HCT116 (cell line): Measurements from ENCODE around the gene DAGLA. TPM values are rescaled to one million over a fixed set of nuclear protein-coding genes. Genes with fewer than 3 reads are reported as not detected.

Source experiments
- ATAC-seq: fragments of 200-7000 bp; cut with Tn5 transposase; 2 replicates; pipeline ENCODE4 v1.9.1; 2020; ENCODE audit warnings: mild to moderate bottlenecking, moderate library complexity
- BruUV-seq: library from RNA; stranded (reverse); fragments of 400-500 nt; replicated peaks from 2 replicates; lab custom pipeline; 2021; lab: Mats Ljungman, UMichigan
- CTCF ChIA-PET: fragments of 300-600 bp; sonication (Branson Sonifier 250); formaldehyde crosslinking; loops from one replicate; lab custom pipeline; 2021; ENCODE audit warnings: antibody characterized with exemption; lab: Charles Lee
- POLR2A ChIA-PET: fragments of 300-600, 350-600 bp; sonication (Branson Sonifier 250); formaldehyde crosslinking; loops from one replicate; lab custom pipeline; 2021; ENCODE audit warnings: antibody characterized with exemption; lab: Charles Lee
- RAD21 ChIA-PET, 2 experiments: fragments of 300-600 bp; sonication (Branson Sonifier 250); formaldehyde crosslinking; loops; one replicate each; lab custom pipeline; 2023; ENCODE audit warnings: low total read pairs in 2 of 2; ENCODE audit not compliant: uncharacterized antibody in 2 of 2, unreplicated experiment in 2 of 2, low non-redundant PET in 1 of 2; lab: Charles Lee
- DNase-seq: peaks from one replicate; pipeline ENCODE4 v3.0.0-alpha.2; 2010; ENCODE audit warnings: low read depth, low spot score
- H2AFZ ChIP-seq: fragments of 200-600 bp; shearing (Covaris generic), sonication (generic); 2 replicates; pipeline ENCODE4 v1.6.1; 2017; ENCODE audit warnings: low read depth, mixed run types, mixed read lengths, antibody characterized with exemption, low read length; ENCODE audit not compliant: poor library complexity, severe bottlenecking
- H3K27ac ChIP-seq: 2 replicates; pipeline ENCODE4 v1.5.1; 2012; ENCODE audit warnings: low read depth, low read length
- H3K27me3 ChIP-seq: fragments of 200-600 bp; sonication (generic); 2 replicates; pipeline ENCODE4 v1.6.1; 2016; ENCODE audit warnings: mixed run types, low read length, mixed read lengths; ENCODE audit not compliant: insufficient read depth
- H3K36me3 ChIP-seq, 2 experiments: fragments of 200-500 bp in 1 of 2; fragments of 200-600 bp in 1 of 2; sonication (Bioruptor generic) in 1 of 2; sonication (generic) in 1 of 2; 2 replicates each; pipeline versions ENCODE4 v1.5.1 to v1.6.1; 2014 to 2016; ENCODE audit warnings: low read length in 2 of 2, inconsistent platforms in 1 of 2, mixed read lengths in 1 of 2, mixed run types in 1 of 2; ENCODE audit not compliant: insufficient read depth in 2 of 2, control insufficient read depth in 1 of 2
- H3K4me1 ChIP-seq, 2 experiments: fragments of 200-600 bp in 1 of 2; sonication (generic) in 1 of 2; 2 replicates each; pipeline versions ENCODE4 v1.5.1 to v1.6.1; 2012 to 2017; ENCODE audit warnings: low read length in 2 of 2, inconsistent platforms in 1 of 2, mild to moderate bottlenecking in 1 of 2, mixed read lengths in 1 of 2, mixed run types in 1 of 2, moderate library complexity in 1 of 2; ENCODE audit not compliant: insufficient read depth in 2 of 2, control insufficient read depth in 1 of 2
- H3K4me2 ChIP-seq: fragments of 200-600 bp; sonication (generic); 2 replicates; pipeline ENCODE4 v1.6.1; 2017; ENCODE audit warnings: mixed run types, low read length, mixed read lengths
- H3K4me3 ChIP-seq, 2 experiments: fragments of 200-600 bp in 1 of 2; sonication (generic) in 1 of 2; replicated peaks in 1 of 2; 2 replicates each; pipeline ENCODE4 v1.5.1; 2011 to 2016; ENCODE audit warnings: low read length in 2 of 2, control low read depth in 1 of 2, low read depth in 1 of 2, mild to moderate bottlenecking in 1 of 2, mixed read lengths in 1 of 2, mixed run types in 1 of 2
- H3K79me2 ChIP-seq: fragments of 200-600 bp; sonication (generic); 2 replicates; pipeline ENCODE4 v1.6.1; 2017; ENCODE audit warnings: mild to moderate bottlenecking, mixed run types, low read length, moderate library complexity, mixed read lengths; ENCODE audit not compliant: insufficient read depth
- H3K9ac ChIP-seq: fragments of 200-600 bp; sonication (generic); 2 replicates; pipeline ENCODE4 v1.6.1; 2016; ENCODE audit warnings: low read length, mixed read lengths
- H3K9me2 ChIP-seq: fragments of 200-600 bp; sonication (generic), shearing (Covaris generic); 2 replicates; pipeline ENCODE4 v1.6.1; 2017; ENCODE audit warnings: mixed run types, mild to moderate bottlenecking, moderate library complexity; ENCODE audit not compliant: insufficient read depth
- H3K9me3 ChIP-seq, 2 experiments: fragments of 200-500 bp in 1 of 2; fragments of 200-600 bp in 1 of 2; sonication (Bioruptor generic) in 1 of 2; sonication (generic) in 1 of 2; 2 replicates each; pipeline ENCODE4 v1.6.1; 2014 to 2017; ENCODE audit warnings: low read length in 2 of 2, mixed read lengths in 2 of 2, inconsistent platforms in 1 of 2, low read depth in 1 of 2, mild to moderate bottlenecking in 1 of 2, mixed run types in 1 of 2, moderate library complexity in 1 of 2; ENCODE audit not compliant: control insufficient read depth in 1 of 2, insufficient read depth in 1 of 2
- H4K20me1 ChIP-seq: fragments of 200-600 bp; sonication (generic), shearing (Covaris generic); 2 replicates; pipeline ENCODE4 v1.6.1; 2017; ENCODE audit warnings: mixed run types, mild to moderate bottlenecking, moderate library complexity; ENCODE audit not compliant: insufficient read depth
- CBX3 ChIP-seq: IDR thresholded peaks from 2 replicates; pipeline ENCODE4 v1.6.1; 2012; ENCODE audit warnings: low read depth
- ELF1 ChIP-seq: IDR thresholded peaks from 2 replicates; pipeline ENCODE4 v1.6.1; 2012; ENCODE audit warnings: low read depth, borderline replicate concordance
- FOSL1 ChIP-seq: IDR thresholded peaks from 2 replicates; pipeline ENCODE4 v1.6.1; 2012; ENCODE audit warnings: low read depth
- JUND ChIP-seq: IDR thresholded peaks from 2 replicates; pipeline ENCODE4 v1.6.1; 2012
- POLR2A ChIP-seq: IDR thresholded peaks from 2 replicates; pipeline ENCODE4 v1.7.0; 2011; ENCODE audit warnings: borderline replicate concordance; ENCODE audit not compliant: insufficient read depth, insufficient read length; ENCODE audit errors: extremely low read depth
- POLR2AphosphoS5 ChIP-seq: IDR thresholded peaks from 2 replicates; pipeline ENCODE4 v1.6.1; 2011; ENCODE audit warnings: mild to moderate bottlenecking, low read depth, low read length, moderate library complexity
- RAD21 ChIP-seq: IDR thresholded peaks from 2 replicates; pipeline ENCODE4 v1.6.1; 2012; ENCODE audit warnings: low read depth, mild to moderate bottlenecking
- TCF7L2 ChIP-seq: IDR thresholded peaks from 2 replicates; pipeline ENCODE4 v1.7.0; 2011; ENCODE audit warnings: borderline replicate concordance, inconsistent platforms; ENCODE audit not compliant: insufficient read depth, insufficient read length; ENCODE audit errors: extremely low read depth
- intact Hi-C: fragments of 100-400 bp; cut with micrococcal nuclease; formaldehyde crosslinking; loops from 2 replicates; pipeline ENCODE4 v1.10.0; 2022
- total RNA-seq: library from RNA; stranded (reverse); gene quantifications from one replicate; pipeline ENCODE4 v1.2.1, GENCODE V29; 2021; ENCODE audit not compliant: unreplicated experiment
- TF ChIP-seq, protein P1 (sequence below): IDR thresholded peaks from 2 replicates; pipeline ENCODE4 v1.6.1; 2011; ENCODE audit warnings: mild to moderate bottlenecking, low read length, moderate library complexity; ENCODE audit not compliant: insufficient replicate concordance; ENCODE audit errors: extremely low read depth

Gene DAGLA
- total RNA-seq, 1 experiment from 2014 or later, result 2.7 TPM

DNA sequence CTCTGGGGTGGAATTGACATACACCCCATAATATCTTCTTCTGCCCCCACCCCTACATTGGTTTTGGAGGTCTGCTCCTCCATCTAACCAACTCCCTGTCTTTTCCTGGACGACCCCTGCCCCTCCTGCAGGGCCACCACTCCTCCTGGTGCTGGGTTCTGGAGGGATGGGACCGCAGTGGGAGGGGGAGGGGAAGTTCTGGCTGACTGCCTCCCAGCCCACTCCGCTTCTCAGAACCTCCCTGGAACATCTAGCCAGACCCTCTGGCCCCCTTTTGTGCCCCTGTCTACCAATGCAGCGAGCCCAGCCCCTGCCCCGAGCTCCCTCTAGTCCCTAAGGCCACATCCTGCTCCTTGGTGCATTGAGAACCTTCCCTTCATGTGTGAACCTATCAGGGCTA is 73.5 kb downstream of the DAGLA start (continued):
- TF ChIP-seq, protein P1, sequence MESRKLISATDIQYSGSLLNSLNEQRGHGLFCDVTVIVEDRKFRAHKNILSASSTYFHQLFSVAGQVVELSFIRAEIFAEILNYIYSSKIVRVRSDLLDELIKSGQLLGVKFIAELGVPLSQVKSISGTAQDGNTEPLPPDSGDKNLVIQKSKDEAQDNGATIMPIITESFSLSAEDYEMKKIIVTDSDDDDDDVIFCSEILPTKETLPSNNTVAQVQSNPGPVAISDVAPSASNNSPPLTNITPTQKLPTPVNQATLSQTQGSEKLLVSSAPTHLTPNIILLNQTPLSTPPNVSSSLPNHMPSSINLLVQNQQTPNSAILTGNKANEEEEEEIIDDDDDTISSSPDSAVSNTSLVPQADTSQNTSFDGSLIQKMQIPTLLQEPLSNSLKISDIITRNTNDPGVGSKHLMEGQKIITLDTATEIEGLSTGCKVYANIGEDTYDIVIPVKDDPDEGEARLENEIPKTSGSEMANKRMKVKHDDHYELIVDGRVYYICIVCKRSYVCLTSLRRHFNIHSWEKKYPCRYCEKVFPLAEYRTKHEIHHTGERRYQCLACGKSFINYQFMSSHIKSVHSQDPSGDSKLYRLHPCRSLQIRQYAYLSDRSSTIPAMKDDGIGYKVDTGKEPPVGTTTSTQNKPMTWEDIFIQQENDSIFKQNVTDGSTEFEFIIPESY, result no peak
- no peak for TF ChIP-seq TCF7L2
- no peak for TF ChIP-seq JUND
- TF ChIP-seq FOSL1, result no peak
- TF ChIP-seq POLR2A, result no peak
- no peak for TF ChIP-seq ELF1

DNA sequence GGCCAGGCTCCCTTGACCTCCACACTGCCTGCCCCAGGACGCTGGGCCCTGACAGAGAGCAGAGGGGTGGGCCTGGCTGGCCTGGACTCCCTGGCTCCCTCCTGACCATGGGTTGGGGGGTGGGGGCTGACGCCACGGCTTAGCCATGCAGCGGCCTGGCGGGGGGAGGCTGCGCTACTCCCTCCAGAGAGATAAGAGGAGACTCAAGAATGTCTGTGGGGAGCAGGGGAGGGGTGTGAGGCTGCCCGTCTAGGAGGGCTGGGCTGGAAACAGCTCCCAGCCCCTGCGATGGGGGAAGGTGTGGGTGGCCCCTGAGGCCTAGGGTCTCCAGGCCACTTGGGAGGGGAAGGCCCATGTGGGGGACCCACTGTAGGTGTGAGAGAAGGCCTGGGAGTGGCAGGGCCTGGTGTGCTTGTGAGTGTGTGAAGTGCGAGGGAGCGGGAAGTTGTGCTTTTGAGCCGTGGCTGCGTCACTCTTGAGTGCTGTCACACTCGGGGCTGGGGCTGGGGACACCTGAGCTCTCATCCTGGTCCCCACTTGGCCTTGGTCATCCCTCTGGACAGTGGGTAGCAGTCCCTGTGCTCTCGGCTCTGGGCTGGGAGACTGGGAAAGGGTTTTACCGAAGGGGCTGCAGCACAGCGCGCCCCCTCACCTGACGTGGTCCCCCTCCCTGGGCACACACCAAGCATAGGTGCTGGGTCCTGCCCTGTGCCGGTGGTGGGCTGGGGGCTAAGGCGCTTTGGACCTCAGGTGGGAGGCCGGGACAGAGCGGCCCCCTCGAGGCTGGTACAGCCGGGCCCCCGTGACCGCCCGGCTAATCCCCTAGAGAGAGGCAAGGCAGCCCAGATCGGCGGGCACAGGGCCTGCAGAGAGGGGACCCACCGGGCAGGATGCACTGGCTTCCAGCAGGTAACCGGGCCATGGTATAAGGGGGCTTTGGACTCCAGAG is 74.6 kb downstream of the DAGLA start:
- H3K4me2 ChIP-seq, result peak overlapping the region; percentile 99
- ChIA-PET CTCF (no interaction called here), RAD21 (no interaction called here), POLR2A (no interaction called here)
- H4K20me1 ChIP-seq, result no peaks in the 10 kb centered on the region
- peaks cover 61% of the 10 kb centered on the region; the same call in 1 of the 2 replicates for H3K79me2 ChIP-seq
- H3K36me3 ChIP-seq, result no peaks in the 10 kb centered on the region
- H3K9ac ChIP-seq, result peak overlapping the region; percentile 60; the same call in 1 of the 2 replicates
- H3K9me3 ChIP-seq, result no peaks in the 10 kb centered on the region
- ATAC-seq (no peak), DNase-seq (no peak)
- no peaks in the 10 kb centered on the region for H3K27me3 ChIP-seq
- no peaks in the 10 kb centered on the region for H3K9me2 ChIP-seq
- BruUV-seq, result no TSS peak
- H3K27ac ChIP-seq, result peak overlapping the region; percentile 84
- TF ChIP-seq, protein P1, result no peak
- TF ChIP-seq POLR2AphosphoS5 (no peak), CBX3 (no peak), TCF7L2 (no peak), RAD21 (no peak)
- peaks cover 32 to 78% of the 10 kb centered on the region in 2 experiments for H3K4me1 ChIP-seq
- H2AFZ ChIP-seq, result no peak overlapping the region
- intact Hi-C loops, result no loop called here
- H3K4me3 ChIP-seq, result no peak overlapping the region; a peak in 1 of 4 replicates
